Measurements from ENCODE around the gene GPC6.

Gene GPC6

DNA sequence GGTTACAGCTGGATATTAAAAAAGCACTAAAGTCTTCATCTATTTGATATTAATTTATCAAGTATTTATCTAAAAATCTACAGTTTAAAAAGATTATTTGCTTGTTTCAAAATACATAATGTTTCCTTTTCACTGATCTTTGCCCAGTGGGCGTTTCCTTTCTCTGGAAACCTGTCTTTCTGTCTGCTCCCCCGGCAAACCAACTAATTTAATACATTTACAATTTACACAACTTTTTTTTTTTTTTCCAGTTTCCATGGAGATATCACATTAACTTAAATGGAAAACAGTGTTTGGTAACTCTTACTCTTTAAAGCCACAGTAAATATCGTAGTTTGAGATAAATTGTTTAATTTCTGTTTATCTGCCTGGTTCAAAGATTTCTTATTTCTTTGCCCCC is 5.3 kb downstream of the GPC6 start:
- no peak for DNase-seq

DNA sequence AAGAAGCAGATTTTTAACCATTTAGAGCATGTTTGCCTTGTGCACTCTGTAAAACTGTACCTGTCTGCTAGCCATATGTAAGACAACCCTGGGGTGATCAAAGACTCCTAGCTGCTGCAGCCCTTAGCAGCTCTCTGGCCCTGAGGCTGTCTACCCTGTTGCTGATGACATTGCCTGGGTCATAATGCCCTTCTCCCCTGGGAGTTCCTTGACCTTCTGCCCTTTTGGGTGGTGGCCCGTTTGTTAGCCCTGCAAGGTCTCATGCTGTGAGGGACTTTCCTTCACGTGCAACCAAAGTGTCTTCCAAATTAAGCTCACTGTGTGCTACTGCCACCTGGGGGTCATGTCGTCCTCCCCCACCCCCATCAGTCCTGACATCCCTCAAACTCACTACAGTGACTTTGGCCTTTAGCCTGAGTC is 7.4 kb downstream of the GPC6 start:
- no peak for DNase-seq

DNA sequence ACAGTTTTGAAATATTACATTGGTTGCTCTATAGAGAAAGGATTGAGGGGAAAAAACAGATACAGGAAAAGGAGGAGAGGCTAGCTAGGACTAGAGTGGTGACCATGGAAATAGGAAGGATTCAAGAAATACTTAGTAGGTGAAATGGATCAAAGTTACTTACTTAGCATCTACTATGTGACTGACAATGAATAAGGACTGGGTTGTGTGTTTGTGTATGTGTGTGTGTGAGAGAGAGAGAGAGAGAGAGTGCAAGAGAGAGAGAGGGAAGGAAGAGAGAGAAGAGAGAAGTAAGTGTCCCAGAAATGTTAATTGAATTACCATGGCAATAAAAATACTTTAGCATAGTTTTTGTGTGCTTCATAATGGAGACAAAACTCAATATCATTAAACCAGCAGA is 7.9 kb downstream of the GPC6 start:
- no peak for DNase-seq

GRCh38 chr13:93235258-93236015 is 8.8 kb downstream of the GPC6 start:
- no peak for DNase-seq

GRCh38 chr13:93238711-93239110 is 12.1 kb downstream of the GPC6 start:
- no peak for DNase-seq

GRCh38 chr13:93243375-93244063 is 16.9 kb downstream of the GPC6 start:
- DNase-seq: no peak

DNA sequence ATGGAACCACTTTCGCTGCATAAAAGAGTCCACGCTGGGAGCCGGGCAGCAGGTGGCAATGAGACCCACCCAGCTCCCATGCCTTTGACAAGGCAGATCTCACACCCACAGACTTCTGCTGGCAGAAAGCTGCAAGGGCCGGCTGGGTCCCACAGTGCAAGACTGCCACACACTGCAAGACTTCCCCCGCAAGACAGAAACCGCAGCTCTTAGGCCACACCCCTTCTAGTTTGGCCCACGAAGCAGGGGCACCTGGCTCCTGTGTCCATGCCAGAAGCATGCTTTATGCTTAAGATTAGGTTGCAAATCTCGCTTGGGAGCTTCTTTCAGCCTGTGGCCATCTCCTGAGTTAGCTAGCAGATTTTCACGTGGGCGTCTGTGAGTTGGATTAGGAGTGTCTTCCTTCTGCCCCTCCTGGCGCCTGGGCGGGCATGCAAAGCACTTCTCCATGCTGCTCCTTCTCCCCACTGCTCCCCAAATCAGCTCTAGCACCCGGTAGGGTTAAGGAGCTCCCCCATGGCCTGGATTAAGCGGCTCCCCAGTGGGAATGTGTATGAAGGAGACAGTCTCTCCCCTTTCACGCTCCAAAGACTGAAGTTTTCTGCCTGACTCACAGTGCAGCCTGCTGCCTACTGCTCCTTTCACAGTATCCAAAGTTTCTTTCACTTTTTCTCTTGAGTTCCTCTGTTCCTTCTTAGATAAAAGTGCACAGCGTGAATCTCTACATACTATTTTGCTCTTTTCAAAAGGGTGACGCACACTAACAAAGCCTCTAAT is 17.7 kb downstream of the GPC6 start:
- DNase-seq: no peak

GRCh38 chr13:93244918-93245280 is 18.3 kb downstream of the GPC6 start:
- DNase-seq: no peak

- no peak for DNase-seq
Observed at GRCh38 chr13:93246069-93246468, 19.5 kb downstream of the GPC6 start.

DNA sequence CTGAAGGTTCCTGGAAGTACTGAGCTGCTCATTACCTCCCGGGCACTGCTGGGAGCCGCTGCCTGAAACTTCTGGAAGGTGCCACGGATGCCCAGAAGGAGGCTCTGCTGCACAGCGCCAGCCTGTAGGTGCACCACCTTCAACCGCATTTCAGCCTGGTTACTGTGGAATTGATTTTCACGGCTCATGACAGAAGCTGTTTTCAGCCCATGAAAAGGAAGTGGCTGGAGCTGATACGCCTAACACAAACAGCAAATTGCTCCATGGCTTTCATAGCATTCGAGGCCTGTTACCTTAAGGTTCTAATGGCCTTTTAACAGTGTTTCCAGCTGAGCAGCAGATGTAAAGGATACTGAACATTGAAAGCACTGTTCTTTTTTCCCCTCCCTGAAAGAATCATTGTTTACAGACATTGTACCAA is 22.0 kb downstream of the GPC6 start:
- no peak for DNase-seq

DNA sequence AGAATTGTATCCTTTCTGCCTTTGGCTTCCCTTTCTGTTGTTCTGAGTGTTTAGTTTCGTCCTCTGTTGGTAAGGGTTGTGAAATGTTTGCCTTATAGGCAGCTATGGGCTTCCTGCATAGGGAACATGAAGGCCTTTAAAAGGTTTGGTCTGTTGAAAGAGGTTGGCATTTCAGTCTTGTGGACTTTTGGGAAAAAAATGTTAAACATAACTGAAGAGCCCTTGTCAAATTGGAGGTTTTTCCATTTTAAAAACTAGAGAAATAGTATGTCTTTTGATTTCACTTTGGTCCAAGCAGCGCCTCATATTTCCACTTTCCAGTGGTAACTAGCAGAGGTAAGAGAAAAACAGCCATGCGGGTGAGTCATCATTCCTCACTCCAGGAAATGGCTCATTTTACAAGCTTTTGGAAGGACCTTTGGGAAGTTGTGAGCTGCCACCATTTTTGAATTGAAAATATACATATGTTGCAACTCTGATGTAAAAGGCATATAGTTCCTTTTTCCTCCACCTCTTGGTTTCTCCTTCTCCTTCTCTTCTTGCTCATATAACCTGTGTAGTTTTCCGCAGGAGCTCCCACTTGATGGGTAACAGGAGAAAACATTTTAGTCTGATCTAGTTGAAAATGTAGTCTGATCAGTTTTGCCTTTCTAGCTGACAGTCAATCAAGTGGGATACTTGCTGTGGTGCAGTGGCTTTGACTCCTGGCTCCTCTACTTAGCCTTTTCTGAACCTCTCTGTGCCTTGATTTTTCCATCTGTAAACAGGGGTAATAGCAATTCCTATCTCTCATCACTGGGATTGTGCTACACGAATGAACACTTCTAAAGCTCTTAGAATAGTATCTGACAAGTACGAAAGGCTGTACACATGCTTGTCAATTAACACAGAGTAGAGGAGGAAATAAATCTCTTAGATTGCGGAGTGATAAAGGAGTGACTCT is 23.0 kb downstream of the GPC6 start:
- DNase-seq: no peak

- no peak for DNase-seq
Observed at GRCh38 chr13:93254775-93255174, 28.2 kb downstream of the GPC6 start.

GRCh38 chr13:93256998-93257397 is 30.4 kb downstream of the GPC6 start:
- no peak for DNase-seq

- DNase-seq: no peak
Observed at GRCh38 chr13:93259527-93260080, 33.0 kb downstream of the GPC6 start.

- no peak for DNase-seq
Observed at GRCh38 chr13:93260591-93260990, 34.0 kb downstream of the GPC6 start.

- no peak for DNase-seq
Observed at GRCh38 chr13:93262729-93263345, 36.2 kb downstream of the GPC6 start.

GRCh38 chr13:93264876-93265275 is 38.3 kb downstream of the GPC6 start:
- DNase-seq: no peak

GRCh38 chr13:93265800-93266199 is 39.2 kb downstream of the GPC6 start:
- DNase-seq: no peak

DNA sequence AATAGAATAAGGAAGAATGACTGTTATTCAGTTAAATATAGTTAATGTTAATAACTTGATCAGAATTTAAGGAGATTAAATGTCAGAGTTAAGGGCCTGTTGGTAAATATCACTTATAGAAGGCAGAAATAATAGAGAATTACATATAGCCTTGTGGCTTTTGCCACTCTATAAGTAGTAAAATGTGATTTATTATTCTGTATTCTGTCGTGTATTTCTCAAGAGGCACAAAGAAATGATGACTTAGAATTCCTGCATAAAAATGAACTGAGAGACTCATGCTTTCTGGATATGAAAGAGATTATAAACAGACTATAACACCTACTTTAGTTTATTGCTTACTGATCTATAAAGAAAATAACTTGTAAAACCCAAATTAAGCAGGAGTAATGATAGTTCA is 40.1 kb downstream of the GPC6 start:
- no peak for DNase-seq

DNA sequence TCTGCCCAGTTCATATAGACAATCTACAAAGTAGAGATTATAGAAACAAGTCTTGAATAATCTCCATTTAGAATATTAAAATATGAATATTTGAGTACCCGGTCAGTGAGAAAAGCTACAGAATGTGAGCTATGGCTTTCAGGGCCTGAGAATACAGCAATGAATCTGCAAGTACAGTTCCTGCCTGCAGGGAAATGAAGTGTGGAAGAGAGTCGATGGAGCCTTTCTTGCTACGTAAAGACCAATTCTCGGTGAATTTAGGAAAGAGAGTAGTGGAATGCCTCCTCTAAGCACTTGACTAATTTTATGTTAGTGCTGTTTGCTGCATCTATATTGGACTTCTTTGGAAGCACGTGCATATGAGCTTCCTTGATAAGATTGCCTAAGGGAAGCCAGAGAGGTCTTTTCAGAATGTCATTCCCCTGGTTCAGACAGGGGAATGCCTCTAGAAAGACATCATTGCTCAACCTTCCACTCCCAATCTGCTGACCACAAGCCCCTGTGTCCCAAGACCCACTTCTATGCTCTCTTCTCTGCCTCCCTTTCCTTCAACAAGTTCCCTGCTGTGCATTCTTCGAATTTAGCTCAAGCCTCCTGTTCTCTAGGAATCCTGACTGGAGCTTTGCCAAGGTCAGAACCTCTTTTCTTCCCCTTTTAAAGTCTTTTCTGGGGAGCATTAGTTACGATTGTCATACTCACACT is 41.9 kb downstream of the GPC6 start:
- no peak for DNase-seq

Data from AML-193 (cell line).